OCI-LY3 (cell line): ENCODE data around the gene L3MBTL1.

Source experiments
- EZH2phosphoT487 ChIP-seq: fragments of 200-600 bp; shearing (Covaris generic); IDR thresholded peaks from 2 replicates; pipeline ENCODE4 v1.6.1; 2018; ENCODE audit warnings: antibody characterized with exemption, mixed run types, low read depth
- TF ChIP-seq, protein P1 (sequence below): fragments of 200-600, 300-600 bp; sonication (generic); IDR thresholded peaks from 2 replicates; pipeline ENCODE4 v1.5.1; 2014; ENCODE audit warnings: antibody characterized with exemption, low read length, low read depth

DNA sequence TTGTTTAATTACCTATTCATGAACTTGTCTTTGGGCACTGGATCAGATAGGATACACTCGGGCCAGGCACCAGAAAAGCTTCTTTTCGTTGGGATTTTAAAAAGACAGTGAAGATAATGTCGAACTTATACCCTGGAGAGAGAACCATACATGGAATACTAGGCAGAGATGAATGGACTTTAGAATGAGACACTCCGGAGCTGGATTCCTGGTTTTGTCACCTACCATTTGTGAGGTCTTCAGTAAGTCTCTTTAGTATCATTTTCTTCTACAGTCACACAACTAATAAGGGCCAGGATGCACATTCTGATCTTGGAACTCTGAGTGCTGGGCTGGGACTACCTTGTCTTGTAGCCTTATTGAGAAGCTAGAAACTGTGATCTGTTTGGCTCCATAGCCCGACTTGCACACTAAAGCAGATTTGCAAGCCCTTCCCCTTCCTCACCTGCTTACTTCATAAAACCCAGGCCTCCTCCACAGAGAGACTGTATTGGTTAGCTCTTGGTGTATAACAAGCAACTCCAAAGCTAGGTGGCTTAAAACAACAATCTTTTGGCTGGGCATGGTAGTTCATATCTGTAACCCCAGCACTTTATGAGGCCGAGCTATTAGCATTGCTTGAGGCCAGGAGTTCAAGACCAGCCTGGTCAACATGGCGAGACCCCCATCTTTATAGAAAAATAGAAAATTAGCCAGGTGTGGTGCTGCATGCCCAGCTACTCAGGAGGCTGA is 75.8 kb downstream of the L3MBTL1 start:
- TF ChIP-seq, protein P1, sequence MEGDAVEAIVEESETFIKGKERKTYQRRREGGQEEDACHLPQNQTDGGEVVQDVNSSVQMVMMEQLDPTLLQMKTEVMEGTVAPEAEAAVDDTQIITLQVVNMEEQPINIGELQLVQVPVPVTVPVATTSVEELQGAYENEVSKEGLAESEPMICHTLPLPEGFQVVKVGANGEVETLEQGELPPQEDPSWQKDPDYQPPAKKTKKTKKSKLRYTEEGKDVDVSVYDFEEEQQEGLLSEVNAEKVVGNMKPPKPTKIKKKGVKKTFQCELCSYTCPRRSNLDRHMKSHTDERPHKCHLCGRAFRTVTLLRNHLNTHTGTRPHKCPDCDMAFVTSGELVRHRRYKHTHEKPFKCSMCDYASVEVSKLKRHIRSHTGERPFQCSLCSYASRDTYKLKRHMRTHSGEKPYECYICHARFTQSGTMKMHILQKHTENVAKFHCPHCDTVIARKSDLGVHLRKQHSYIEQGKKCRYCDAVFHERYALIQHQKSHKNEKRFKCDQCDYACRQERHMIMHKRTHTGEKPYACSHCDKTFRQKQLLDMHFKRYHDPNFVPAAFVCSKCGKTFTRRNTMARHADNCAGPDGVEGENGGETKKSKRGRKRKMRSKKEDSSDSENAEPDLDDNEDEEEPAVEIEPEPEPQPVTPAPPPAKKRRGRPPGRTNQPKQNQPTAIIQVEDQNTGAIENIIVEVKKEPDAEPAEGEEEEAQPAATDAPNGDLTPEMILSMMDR: no peak
- TF ChIP-seq EZH2phosphoT487: no peak
